K562 (cell line): ENCODE data around the gene YTHDC2. TPM values are rescaled to one million over a fixed set of nuclear protein-coding genes. Genes with fewer than 3 reads are reported as not detected.

Source experiments
- COPS2 ChIP-seq: fragments of 450-650 bp; conservative IDR thresholded peaks from 2 replicates; pipeline ENCODE4 v1.6.1; 2016; ENCODE audit warnings: mild to moderate bottlenecking, moderate library complexity
- KAT2B ChIP-seq: IDR thresholded peaks from one replicate; pipeline ENCODE4 v1.6.1; 2012; ENCODE audit warnings: low read depth, mild to moderate bottlenecking, control low read depth, inconsistent platforms, low read length, moderate library complexity
- MAFK ChIP-seq: IDR thresholded peaks from 2 replicates; pipeline ENCODE4 v1.6.1; 2011; ENCODE audit warnings: low read length, improper control_type of control experiment
- NFE2 ChIP-seq: IDR thresholded peaks from 2 replicates; pipeline ENCODE4 v1.6.1; 2014; ENCODE audit warnings: antibody characterized with exemption, low read depth
- NR2C2 ChIP-seq, 2 experiments: fragments of 200-800 bp in 1 of 2; sonication (Bioruptor generic) in 1 of 2; sonication (generic) in 1 of 2; formaldehyde crosslinking in 1 of 2; IDR thresholded peaks; 2 replicates each; pipeline versions ENCODE4 v1.6.1 to v1.8.0; 2016 to 2022; ENCODE audit warnings: mild to moderate bottlenecking in 1 of 2, missing compliant biosample characterization in 1 of 2, missing genetic modification characterization in 1 of 2, missing genetic modification reagents in 1 of 2
- RBM39 ChIP-seq: fragments of 200-400 bp; formaldehyde crosslinking; optimal IDR thresholded peaks from 2 replicates; pipeline ENCODE3; 2018; ENCODE audit warnings: low read depth, low read length
- RNF219 ChIP-seq: fragments of 250-450 bp; sonication (Bioruptor Pico); IDR thresholded peaks from 2 replicates; pipeline ENCODE4 v1.5.0; 2022; ENCODE audit warnings: mild to moderate bottlenecking
- SAP30 ChIP-seq: fragments of 200-600 bp; sonication (generic); IDR thresholded peaks from 2 replicates; pipeline ENCODE4 v1.6.1; 2012; ENCODE audit warnings: borderline replicate concordance, low read depth, mild to moderate bottlenecking, moderate library complexity, low read length, control low read depth, inconsistent platforms; ENCODE audit not compliant: insufficient read depth, poor library complexity, severe bottlenecking
- TAF9B ChIP-seq: fragments of 450-650 bp; IDR thresholded peaks from 2 replicates; pipeline ENCODE4 v1.6.1; 2018; ENCODE audit warnings: mild to moderate bottlenecking; ENCODE audit not compliant: partially characterized antibody
- TFAM ChIP-seq: fragments of 250-450 bp; sonication (Bioruptor Pico); conservative IDR thresholded peaks from 2 replicates; pipeline ENCODE4 v1.5.0; 2021; ENCODE audit warnings: mild to moderate bottlenecking, moderate library complexity
- TGIF2 ChIP-seq: sonication (generic); formaldehyde crosslinking; IDR thresholded peaks from 2 replicates; pipeline ENCODE4 v1.8.1; 2022; ENCODE audit warnings: mild to moderate bottlenecking, missing genetic modification reagents, moderate library complexity
- VEZF1 ChIP-seq: fragments of 200-800 bp; sonication (Bioruptor generic); IDR thresholded peaks from 2 replicates; pipeline ENCODE4 v1.6.1; 2017; ENCODE audit warnings: missing genetic modification characterization, missing compliant biosample characterization
- ZBTB7A ChIP-seq: IDR thresholded peaks from 2 replicates; pipeline ENCODE4 v1.6.1; 2011; ENCODE audit warnings: low read depth, mild to moderate bottlenecking, low read length, moderate library complexity, borderline replicate concordance; ENCODE audit not compliant: control insufficient read depth
- ZNF766 ChIP-seq: fragments of 200-800 bp; sonication (Bioruptor generic); conservative IDR thresholded peaks from 2 replicates; pipeline ENCODE4 v1.6.1; 2016; ENCODE audit warnings: missing genetic modification characterization, missing compliant biosample characterization
- ZNF778 ChIP-seq: fragments of 450-650 bp; formaldehyde crosslinking; IDR thresholded peaks from 2 replicates; pipeline ENCODE4 v1.4.0; 2020; ENCODE audit warnings: mild to moderate bottlenecking, moderate library complexity
- polyA plus RNA-seq, 8 experiments: library from polyadenylated mRNA; depleted of rRNA in 4 of 8; stranded (reverse) in 5 of 8; unstranded in 3 of 8; fragments of >200 nt; fragmentation: Nextera tagmentation in 2 of 8; fragmentation: Illumina TruSeq in 1 of 8; extraction: Ambion mirVana in 2 of 8; extraction: Trizol in 1 of 8; gene quantifications; 2 replicates each; pipeline versions ENCODE4 v1.2.1 to v1.2.3, GENCODE V29; 2011 to 2014; ENCODE audit warnings: inconsistent platforms in 1 of 8, missing spikeins in 1 of 8
- total RNA-seq, 7 experiments: library from RNA; depleted of rRNA in 6 of 7; stranded (reverse); fragments of >200 nt in 6 of 7; fragmentation: Illumina TruSeq in 2 of 7; extraction: Trizol in 2 of 7; gene quantifications; 2 replicates each; pipeline versions ENCODE4 v1.2.1 to v1.2.3, GENCODE V29; 2011 to 2021; ENCODE audit warnings: low replicate concordance in 1 of 7
- TF ChIP-seq, protein P1 (sequence below), 2 experiments: fragments of 450-650 bp in 1 of 2; sonication (generic) in 1 of 2; formaldehyde crosslinking in 1 of 2; IDR thresholded peaks in 1 of 2; conservative IDR thresholded peaks in 1 of 2; 2 replicates each; pipeline versions ENCODE4 v1.6.1 to v1.8.1; 2016 to 2023; ENCODE audit warnings: mild to moderate bottlenecking in 2 of 2, moderate library complexity in 2 of 2, inconsistent platforms in 1 of 2, missing genetic modification reagents in 1 of 2
- TF ChIP-seq, protein P2 (sequence below): sonication (generic); formaldehyde crosslinking; IDR thresholded peaks from 2 replicates; pipeline ENCODE4 v1.8.1; 2022; ENCODE audit warnings: missing genetic modification reagents
- TF ChIP-seq, protein P3 (sequence below): fragments of 450-650 bp; IDR thresholded peaks from 2 replicates; pipeline ENCODE4 v1.6.1; 2014; ENCODE audit warnings: low read depth, mild to moderate bottlenecking, moderate library complexity, borderline replicate concordance

Gene YTHDC2
- total and polyA plus RNA-seq, 9 of the 15 experiments (the other 6 are each of a cell fraction or from before 2014, with no cell fraction given), result 2.7 to 21.6 (median 15.9) TPM

GRCh38 chr5:113608113-113608596, 94.7 kb downstream of the YTHDC2 start (continued):
- TF ChIP-seq TAF9B (no peak), KAT2B (no peak), TFAM (CRISPR knock-in tag) (no peak), NR2C2 (CRISPR knock-in tag; IDR thresholded peaks at IDR 0.05) (no peak), NR2C2 (tag; IDR thresholded peaks at IDR 0.05) (no peak), RNF219 (CRISPR knock-in tag) (no peak), COPS2 (no peak), TGIF2 (CRISPR knock-in tag) (no peak), ZNF778 (CRISPR knock-in tag) (no peak), RBM39 (no peak), ZNF766 (CRISPR knock-in tag) (peak; percentile 20; the same call in 1 of the 2 replicates), VEZF1 (CRISPR knock-in tag) (peak; percentile 30; the same call in 1 of the 2 replicates), NFE2 (peak; percentile 51; the same call in 1 of the 2 replicates), ZBTB7A (no peak), SAP30 (no peak), MAFK (0 out of 2 replicates have a peak, but pooled peaks have one; percentile 9)
- TF ChIP-seq, protein P1, sequence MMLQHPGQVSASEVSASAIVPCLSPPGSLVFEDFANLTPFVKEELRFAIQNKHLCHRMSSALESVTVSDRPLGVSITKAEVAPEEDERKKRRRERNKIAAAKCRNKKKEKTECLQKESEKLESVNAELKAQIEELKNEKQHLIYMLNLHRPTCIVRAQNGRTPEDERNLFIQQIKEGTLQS (IDR thresholded peaks at IDR 0.05), result no peak
- TF ChIP-seq, protein P1 (CRISPR knock-in tag; conservative IDR thresholded peaks at IDR 0.05), result no peak
- TF ChIP-seq, protein P2, sequence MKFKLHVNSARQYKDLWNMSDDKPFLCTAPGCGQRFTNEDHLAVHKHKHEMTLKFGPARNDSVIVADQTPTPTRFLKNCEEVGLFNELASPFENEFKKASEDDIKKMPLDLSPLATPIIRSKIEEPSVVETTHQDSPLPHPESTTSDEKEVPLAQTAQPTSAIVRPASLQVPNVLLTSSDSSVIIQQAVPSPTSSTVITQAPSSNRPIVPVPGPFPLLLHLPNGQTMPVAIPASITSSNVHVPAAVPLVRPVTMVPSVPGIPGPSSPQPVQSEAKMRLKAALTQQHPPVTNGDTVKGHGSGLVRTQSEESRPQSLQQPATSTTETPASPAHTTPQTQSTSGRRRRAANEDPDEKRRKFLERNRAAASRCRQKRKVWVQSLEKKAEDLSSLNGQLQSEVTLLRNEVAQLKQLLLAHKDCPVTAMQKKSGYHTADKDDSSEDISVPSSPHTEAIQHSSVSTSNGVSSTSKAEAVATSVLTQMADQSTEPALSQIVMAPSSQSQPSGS (CRISPR knock-in tag), result no peak
- TF ChIP-seq, protein P3, sequence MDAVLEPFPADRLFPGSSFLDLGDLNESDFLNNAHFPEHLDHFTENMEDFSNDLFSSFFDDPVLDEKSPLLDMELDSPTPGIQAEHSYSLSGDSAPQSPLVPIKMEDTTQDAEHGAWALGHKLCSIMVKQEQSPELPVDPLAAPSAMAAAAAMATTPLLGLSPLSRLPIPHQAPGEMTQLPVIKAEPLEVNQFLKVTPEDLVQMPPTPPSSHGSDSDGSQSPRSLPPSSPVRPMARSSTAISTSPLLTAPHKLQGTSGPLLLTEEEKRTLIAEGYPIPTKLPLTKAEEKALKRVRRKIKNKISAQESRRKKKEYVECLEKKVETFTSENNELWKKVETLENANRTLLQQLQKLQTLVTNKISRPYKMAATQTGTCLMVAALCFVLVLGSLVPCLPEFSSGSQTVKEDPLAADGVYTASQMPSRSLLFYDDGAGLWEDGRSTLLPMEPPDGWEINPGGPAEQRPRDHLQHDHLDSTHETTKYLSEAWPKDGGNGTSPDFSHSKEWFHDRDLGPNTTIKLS, result peak; percentile 66; the same call in 1 of the 2 replicates
